Middle frontal gyrus (tissue), 1 donor: Measurements from ENCODE around the gene HOXA2.

Experiments used
- DNase-seq: peaks from one replicate; pipeline ENCODE4 v3.0.0-alpha.2; 2015; ENCODE audit warnings: low spot score; ENCODE audit errors: extremely low spot score

The HOXA2 gene

DNA sequence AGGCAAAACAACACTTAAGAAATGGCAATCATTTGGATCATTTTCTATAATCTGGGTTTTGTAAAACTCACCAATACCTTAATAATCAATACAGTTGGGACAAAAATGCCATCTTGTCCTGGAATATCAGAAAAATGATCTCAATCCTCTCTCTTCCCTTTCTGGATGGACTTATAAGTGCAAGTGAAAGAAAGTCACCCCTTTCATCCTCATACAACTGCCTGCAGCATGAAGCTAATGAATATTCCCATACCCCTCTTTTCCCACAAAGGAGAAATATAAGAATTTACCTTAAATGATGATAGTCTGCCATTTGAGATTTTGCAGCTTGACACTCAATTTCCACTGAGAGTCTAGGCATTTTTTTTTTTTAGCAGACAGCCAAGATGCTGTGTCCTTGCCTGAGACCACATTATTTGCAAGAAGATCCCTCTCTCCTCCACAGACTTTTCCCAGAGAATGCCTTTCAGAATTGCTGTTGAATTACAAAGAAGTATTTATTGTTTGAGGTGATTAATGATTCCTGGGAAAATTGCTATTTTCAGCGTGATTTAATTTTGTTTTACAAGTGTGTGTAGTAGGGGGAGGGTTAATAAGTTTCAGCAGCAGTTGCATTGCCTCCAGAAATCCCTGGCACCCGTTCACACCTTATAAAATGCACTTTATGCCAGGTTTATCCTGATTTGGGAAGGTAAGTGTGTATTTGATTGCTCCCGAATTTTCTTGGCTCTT, 24.3 kb upstream of the HOXA2 start:
- no peak for DNase-seq

DNA sequence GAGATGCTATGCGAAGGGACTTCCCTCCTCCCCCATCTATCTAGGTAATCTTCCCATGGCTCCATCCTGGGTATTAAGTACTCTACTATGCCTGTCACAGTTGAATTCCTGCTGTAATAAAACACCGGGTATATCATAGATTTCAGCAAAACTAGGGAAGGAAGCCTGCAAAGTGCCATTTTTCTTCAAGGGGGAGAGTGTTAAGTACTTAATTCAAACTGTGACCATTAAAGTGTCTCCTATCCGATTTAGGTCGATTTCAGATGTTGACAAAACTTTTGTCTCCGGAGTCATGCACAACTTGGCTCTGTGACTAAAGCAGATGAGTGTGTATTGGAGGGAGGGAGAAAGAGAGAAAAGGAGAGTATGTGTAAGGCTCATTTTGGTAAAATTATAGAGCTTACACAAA, 23.5 kb upstream of the HOXA2 start:
- no peak for DNase-seq

DNA sequence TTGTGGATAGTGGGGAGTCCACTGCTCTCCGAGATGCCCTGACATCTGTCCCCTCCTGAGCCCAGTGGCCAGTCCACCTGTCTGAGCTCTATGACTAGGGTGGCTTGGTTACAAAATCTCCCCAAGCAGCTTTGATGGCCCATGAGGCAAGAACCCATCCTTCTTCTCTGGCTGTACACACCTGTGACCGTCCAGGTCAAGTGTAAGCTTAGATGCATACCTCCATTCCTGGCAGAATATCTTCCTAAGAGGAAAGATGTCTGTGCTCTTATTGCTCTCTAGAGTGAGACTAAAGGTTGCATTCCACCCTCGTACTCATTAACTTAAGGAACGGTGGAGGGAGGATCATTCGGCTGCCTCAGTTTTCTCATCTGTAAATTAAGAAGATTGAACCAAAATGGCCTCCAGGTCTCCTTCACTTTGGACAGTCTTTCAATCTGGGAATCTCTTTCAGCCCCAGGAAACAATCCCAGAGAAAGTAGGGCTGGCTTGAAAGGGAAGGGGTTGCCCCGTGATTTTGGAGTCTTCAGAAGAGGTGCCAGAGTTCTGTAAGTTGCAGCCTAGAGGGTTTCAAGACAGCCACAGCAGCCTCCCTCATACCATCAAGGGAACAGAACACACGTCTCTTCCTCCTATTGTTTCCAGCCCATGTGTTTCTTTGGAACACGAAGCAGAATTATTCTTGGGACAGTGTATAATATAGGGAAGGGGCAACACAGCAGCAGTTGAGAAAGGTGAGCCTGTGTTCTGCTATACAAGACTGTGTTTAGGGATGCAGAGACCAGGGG, 22.6 kb upstream of the HOXA2 start:
- DNase-seq: no peak

DNA sequence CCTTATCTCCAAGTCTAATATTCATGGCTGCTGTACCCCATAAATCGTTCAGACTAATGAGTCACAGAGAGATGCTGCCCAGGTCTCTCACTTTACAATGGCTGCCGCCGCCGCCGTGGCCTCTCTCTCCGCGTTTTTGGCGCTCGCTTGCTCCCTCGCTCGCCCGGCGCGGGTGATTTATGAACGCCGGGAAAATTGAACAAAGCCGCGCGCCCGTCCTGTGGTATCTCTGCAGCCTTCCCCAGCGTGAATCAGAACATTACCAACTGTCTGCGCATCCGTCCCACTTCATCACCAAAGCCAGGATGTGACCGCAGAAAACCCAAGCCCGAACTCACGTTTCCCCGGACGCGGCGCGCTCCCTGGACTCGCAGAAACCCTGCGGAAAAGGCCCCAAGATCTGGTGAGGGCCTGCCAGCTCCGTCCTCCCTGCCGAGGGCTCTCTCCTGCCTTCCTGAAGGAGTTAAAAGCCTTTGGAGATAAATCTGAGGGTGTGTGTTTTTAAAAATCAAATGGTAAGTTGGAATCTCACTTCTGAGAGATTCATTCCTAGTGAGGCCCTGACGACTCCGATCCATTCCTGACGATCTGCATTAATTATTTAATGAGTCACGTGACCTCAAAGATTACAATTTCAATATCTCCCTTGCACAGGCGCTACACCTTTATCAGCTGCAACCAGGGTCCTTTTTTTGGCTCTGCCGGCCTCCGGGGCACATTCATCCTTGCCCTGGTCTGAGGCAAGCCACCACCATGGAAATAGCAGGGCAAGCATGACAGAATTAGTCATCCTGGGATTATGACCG, 21.8 kb upstream of the HOXA2 start:
- DNase-seq: no peak

DNA sequence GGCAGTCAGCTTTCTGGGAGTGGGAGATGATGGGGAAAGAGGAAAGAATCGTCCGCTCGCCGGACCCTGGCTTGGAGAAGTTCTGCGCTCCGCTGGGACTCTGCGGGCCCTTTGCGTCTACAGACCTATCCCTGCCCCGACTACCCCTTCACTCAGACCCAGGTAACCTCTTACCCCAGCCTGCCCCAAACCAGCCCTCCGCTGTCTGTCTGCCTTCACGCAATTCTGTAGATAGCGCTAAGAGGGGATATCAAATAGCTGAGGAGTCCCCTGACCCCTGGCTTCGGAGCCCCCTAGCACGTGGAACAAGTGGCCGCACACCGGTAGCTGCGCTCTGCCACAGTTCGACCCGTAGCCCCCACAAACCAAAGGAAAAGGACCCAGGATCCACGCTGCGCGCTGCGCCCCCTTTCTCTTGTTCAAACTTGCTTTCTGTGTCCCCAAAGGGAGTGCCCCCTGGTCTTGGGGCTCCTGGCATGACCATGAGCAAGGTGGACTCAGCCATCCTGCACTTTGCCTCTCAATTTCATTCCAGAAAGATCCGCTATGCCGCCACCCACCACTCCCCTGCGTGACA, 21.1 kb upstream of the HOXA2 start:
- DNase-seq: no peak

DNA sequence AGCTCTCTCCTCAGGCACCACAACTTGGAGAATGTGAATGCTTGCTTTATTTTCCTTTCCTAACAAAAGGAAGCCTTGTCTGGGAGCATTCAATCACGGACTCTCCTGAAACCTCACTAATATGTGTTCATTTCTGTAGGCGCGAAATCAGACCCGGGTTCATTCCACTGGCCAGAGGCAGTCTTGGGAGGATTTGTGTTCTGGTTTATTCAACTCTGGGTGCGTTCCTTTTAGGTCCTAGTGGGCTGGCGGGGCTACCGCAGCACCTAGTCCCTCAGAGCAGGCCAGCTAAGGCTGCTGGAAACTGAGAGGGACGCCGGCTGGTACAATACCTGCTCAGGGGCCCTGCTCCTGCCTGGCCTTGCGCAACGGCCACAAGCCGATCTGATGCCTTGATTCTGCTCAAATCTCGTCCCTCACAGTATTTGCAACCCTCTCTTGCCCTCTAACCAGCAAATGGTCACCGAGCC, 20.6 kb upstream of the HOXA2 start:
- DNase-seq: no peak

DNA sequence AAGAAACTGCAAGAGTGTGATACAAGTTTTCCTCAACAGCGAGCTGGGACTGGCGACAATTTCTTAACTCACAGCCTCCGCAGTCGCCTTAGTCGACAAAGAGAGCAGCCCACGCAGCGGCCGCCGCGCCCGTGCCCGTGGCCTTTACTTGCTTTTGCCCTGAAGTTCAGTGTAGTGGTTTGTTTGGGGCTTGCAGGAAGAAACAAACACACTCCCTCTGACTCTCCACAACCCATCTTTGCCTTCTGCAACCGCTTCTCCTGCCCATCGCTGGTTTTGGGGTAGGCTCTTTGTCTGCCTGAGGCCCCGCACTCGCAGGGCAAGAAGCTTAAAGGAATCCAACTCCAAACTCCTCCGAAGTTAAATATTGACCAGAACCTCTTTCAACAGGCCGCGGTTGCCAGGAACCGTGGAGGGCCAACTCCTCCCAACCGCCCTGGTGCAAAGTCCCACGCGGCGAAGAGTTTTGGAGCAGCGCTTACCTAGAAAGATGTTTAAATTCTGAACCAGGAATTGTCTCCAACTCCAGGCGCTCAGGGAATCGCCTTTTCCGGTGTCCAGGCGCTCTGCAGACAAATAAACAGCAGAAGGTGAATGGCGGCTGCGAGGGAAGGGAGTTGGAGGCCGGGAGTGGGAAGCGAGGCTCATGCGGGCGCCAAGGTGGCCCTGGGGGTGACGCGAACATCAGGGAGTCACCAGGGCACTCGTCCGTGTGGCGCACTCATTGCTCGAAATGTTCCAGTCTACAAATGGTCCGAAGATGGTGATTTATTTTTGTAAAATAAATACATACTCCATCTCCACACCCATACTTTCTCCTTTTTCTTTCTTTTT, 19.8 kb upstream of the HOXA2 start:
- DNase-seq: no peak

DNA sequence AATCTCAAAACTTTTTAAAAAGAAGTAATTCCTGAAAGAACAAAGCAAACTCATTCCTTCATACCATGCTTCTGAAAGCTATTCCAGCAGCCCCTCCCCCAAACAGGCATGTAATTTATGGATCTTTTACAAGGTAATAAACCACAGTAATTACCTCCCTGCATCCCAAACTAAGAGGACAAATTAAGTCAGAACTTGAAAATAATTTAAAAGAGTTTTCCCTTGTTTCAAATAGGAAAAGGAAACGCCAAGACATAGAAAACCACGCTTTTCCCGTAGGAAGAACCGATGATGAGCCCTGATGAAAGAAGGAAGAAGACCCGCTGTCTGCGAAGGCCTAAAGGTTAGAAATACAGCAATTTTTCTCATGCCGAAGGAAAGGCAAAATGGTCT, 19.2 kb upstream of the HOXA2 start:
- no peak for DNase-seq

DNA sequence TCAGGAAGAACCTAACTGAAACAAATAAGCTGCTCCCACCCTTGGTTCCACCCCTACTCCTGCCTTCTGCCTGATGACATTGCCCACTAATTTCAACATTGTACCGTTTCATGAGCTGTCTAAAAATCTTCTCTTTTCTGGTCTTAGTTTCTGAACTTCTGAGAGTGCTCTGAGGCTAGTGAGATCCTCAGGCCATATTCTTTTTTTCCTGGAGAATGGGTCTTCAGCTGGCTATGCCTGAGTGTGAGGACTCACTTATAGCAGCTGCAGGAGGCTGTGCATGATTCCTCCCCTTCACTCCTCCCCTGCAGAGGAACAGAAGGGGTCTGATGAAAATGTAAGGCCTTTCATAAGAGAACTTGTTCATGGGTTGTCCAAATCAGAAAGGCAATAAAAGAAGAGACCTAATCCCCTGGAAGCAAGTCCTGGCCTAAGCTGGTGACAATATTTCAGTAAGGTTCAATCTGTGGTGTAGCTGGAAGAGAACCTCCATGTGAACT, 17.0 kb upstream of the HOXA2 start:
- DNase-seq: no peak

DNA sequence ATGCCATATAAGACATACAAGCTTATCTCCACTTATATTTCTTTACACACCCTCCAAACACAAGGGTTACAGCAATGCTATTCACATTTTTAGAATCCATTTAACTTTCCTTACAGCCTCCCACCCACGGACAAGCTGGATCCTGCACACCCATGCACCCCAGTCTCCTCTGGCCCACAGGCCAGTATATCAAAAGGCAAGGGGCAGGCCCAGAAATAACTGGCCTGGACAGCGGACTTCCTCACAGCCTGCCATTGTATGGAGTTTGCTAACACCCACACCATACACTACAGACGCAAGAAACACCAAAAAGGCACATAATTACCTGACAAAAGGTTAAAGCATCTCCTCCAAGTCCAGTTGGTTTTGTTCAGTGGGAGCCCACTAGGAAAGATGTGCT, 16.1 kb upstream of the HOXA2 start:
- no peak for DNase-seq

DNA sequence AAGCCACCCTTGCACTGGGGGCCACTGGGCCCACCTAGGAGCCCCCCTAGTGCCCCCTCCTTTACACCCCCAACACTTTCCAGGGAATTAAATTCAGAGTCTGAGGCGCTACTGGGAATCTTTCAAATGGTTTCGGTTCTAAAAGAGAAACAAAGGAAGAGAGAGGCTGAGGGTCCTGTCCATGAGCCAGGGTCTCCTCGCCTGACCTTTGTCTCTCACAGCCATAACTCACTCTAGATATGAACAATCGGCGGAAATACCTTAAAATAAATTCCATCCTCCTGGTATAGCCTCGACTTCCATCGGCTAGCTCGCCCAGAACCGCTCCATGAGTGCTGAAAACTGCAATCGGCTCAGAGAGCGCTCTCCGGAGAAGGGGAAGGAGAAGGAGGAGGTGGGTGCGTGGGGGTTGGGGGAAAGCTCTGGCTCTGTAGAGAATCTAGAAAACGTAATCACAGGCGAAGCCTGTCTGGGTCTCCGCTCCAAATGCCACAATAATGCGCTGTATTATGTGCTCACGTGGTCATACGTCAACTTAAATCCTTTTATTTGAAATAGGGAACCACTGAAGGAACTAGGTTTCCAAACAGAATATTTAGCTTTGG, 15.5 kb upstream of the HOXA2 start:
- no peak for DNase-seq

DNA sequence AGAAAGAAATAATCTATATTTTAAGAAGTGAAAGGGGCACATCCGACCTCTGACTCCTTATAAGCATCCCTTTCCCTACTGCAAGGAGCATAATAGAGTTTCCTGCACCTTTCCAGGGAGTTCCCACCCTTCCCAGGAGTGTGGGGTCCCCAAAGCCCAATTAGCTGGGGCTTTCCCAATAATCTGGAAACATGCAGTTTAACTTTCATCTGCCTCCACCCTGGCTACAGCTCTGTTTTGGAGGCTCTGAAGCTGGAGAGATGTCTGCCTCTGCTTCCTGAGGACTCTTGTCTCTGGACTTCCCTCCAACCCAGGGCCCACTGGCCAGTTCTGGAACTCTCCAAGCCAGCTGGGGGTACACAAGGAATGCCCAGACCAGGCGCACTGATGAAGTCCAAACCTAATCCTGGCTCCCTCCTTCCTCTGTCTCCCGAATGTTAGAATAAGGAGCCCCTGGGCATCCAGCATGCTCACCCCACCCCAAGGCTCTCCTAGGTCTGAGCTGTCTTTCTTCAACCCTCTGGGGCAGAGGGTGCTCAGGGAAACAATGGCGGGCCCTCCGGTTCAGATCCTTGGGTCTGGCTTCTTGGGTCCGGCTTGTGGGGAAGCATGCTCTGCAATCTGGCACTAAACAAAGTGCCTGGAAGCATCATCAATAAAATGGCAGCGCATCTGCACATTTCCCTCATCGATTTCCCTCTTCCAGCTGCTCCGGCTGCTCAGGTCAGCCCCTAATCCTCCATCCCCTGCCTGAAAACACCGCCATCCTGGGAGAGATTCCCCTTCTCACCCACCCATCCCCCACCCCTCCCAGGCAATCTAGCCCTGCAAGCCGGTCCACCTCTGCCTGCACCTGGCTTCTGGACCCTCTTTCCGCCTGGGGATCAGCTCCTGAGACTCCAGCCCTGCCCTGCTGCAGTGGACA, 14.7 kb upstream of the HOXA2 start:
- DNase-seq: no peak

DNA sequence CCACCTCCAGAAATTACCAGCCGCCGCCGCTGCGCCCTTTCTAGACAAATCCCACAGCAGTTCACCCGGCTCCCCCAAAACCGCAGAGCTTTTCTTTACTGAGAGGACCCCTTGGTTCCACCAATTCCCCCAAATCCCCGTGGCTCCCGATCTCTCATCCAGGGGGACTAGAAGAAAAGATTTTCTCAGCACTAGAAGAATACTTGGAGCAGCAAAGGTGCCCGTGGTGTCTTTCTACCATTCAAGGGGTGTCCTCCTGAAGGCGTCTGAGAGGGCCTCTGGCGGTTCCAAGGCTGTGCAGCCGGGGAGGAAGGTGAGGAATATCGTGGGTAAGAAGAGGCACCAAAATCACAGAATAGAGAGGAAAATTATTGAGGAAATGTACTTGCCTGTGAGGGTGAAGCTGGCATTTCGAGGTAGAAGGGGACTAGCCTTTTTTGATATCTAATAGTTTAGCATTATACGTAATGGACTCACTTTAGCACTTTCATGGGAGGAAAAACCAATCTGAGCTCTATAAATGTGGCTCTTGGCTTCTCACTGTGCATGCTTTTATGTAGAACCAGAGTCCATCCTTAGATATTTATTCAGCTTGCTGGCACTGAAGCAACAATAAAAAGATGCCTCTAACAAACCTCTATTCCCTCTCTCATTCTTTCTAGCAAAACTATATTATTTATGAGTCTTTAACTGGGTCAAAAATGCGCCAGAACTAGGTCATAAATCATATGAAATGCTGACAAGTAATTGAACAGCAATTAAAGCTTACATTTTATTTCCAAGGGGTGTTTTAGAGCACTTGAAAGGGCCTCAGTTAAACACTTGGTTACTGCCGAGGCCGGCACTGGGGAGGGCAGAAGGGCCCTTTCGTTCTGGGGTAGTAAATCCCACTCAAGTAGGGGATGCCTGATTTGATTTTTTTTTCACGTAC, 13.8 kb upstream of the HOXA2 start:
- DNase-seq: no peak

DNA sequence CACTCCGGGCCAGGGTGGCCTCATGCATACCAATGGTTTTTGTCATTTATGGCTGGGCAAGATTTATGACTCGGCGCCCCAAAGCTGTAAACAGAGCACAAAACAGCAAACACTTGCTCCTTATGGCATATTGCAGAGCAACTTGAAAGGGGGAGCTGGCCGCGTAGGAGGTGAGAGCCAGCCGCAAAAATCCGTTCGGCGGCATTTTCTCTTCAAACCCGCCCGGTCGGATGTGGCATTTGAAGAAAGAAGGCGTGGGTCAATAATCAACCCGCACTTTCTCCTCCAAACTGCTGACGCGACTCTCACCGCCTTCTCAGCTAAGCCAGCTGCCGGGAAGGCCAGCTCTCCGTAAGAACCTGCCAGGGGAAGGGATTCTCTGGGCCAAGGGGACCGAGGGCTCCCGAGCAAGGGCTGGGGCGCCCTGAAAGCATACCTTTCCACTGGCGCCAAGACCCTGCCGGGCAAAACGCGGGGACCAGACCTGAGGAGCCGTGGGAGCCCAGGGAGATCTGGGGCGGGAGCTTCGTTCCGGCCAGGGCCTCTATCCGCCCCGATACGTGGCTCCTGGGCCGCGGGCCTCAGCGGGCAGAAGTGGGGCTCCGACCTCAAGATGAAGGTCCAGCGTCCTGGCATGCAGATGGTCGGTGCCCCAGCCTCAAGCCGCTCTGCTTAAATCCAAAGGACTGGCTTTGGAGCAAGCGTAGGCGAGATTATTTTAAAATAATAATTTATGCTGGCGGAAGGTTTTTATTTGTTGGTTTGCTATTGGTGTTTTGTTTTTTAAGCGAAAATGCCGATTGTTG, 12.9 kb upstream of the HOXA2 start:
- no peak for DNase-seq

DNA sequence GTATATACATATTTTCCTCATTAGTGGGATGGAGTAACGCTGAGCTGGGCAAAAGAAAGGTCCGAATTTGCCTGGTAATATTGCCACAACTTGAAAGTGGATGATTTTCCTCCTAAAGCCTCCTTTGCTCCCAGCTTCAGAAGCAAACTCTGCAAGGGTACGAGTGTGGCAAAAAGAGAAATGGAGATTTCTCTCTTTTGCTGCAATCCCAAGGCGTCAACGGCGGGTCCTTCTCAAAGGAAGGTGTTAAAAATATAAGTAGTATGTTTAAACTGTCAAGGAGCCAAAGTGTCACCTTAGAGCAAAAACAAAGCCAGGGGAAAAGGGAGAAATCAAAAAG, 12.4 kb upstream of the HOXA2 start:
- DNase-seq: no peak

DNA sequence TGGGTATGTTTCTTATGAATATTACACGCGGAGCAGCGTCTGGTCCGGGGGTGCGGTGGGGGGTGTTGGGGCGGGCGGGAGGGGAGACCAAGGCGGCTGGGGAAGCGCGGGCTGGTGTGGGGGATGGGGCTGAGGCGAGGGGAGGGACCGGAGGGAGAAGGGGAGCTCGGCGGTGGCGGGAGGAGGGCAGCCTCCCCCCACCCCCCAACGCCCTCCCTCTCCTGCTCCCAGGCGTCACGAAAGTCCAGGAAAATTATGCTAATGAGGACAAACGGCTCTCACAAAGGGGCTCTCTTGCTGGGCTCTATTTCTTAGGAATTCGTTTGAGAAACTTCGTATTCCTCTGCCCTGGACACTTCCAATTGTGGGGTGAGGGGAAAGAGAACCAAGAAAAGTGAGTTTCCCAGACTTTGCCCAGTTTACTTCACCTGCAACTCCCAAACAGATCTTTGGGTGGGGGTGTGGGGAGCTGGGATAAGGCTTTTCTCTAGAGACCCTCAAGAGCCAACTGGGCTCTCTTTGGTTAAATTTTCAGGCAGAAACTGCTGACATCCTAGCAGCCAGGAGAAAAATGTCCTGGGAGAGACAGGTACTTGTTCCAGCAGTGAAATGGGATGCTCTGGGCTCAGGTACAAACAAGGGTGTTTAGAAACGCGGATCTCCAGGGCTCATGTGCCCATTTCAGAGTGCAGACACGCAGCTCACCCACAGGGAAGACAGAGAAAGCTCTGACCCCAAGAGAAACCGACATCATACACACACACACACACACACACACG, 11.7 kb upstream of the HOXA2 start:
- no peak for DNase-seq
